Ovary (tissue), 9 donors: ENCODE measurements around the gene SMYD2. TPM values are rescaled to one million over a fixed set of nuclear protein-coding genes. Genes with fewer than 3 reads are reported as not detected.

Experiments
- DNase-seq, 5 donors: peaks; one replicate each; pipeline ENCODE4 v3.0.0-alpha.2; 2019 to 2020
- H3K27ac ChIP-seq, 2 donors: fragments of 200-600 bp; one replicate each; pipeline versions ENCODE4 v1.5.1 to v1.8.0; 2019 to 2022
- H3K27me3 ChIP-seq: fragments of 200-600 bp; one replicate; pipeline ENCODE4 v1.8.0; 2022
- H3K36me3 ChIP-seq: fragments of 200-600 bp; sonication (generic); one replicate; pipeline ENCODE4 v1.5.1; 2019
- H3K4me1 ChIP-seq: one replicate; pipeline ENCODE4 v1.8.1; 2013; ENCODE audit warnings: mild to moderate bottlenecking, moderate library complexity; ENCODE audit not compliant: insufficient read depth
- H3K4me3 ChIP-seq: fragments of 200-600 bp; sonication (generic); one replicate; pipeline ENCODE4 v1.5.1; 2017
- H3K9me3 ChIP-seq, 2 donors: fragments of 200-600 bp in 1 of 2; sonication (generic) in 1 of 2; one replicate each; pipeline versions ENCODE4 v1.5.1 to v1.8.1; 2013 to 2019; ENCODE audit warnings: mild to moderate bottlenecking in 1 of 2, moderate library complexity in 1 of 2
- EP300 ChIP-seq: sonication (generic); formaldehyde crosslinking; IDR thresholded peaks from one replicate; pipeline ENCODE4 v1.6.1; 2017; ENCODE audit warnings: antibody characterized with exemption
- POLR2A ChIP-seq: fragments of 450-650 bp; IDR thresholded peaks from one replicate; pipeline ENCODE4 v1.6.1; 2017; ENCODE audit warnings: antibody characterized with exemption, mild to moderate bottlenecking, moderate library complexity
- WGBS, 3 donors: extraction: QIAGEN DNeasy Blood & Tissue Kit in 1 of 3; methylation state at CpG; one replicate each; pipeline versions ENCODE4 v1.1.5 to v1.1.7; 2013 to 2017; 5-methylcytosine and 5-hydroxymethylcytosine counted together
- intact Hi-C, 4 donors: fragments of 100-400 bp; cut with DNase I; formaldehyde crosslinking; loops; one replicate each; pipeline versions ENCODE4 v1.11.0 to v1.15.1; 2022 to 2023
- polyA plus RNA-seq, 2 donors: library from polyadenylated mRNA; stranded (reverse); fragments of 200-250 nt in 1 of 2; fragments of 350-450 nt in 1 of 2; fragmentation: Illumina TruSeq in 1 of 2; extraction: RNeasy Lipid Tissue Mini Kit (QIAGEN cat#74804) in 1 of 2; gene quantifications; one replicate each; pipeline ENCODE4 v1.2.3, GENCODE V29; 2013 to 2014
- total RNA-seq, 7 donors: library from RNA; depleted of rRNA in 2 of 7; stranded (reverse); fragments of >200 nt in 2 of 7; fragmentation: NEBNext Ultra II Directional in 3 of 7; extraction: Animal tissue kit (Norgen Biotek cat#: 25700) in 3 of 7; gene quantifications; one replicate each; pipeline versions ENCODE4 v1.1.0 to v1.2.4, GENCODE V29; 2016 to 2023
- TF ChIP-seq, protein P1 (sequence below), 3 donors: fragments of 450-650 bp in 2 of 3; fragments of 200-600 bp in 1 of 3; IDR thresholded peaks; one replicate each; pipeline versions ENCODE4 v1.5.1 to v1.8.0; 2016 to 2022; ENCODE audit warnings: antibody characterized with exemption in 3 of 3, mild to moderate bottlenecking in 1 of 3
- donor health status: DM: no; HTN: no; CAD: no; lungs with moderate emphysema.
- donor health status: DM: no; HTN: no; CAD: no.
- donor health status: Bipolar disorder and iron deficiency.
- donor health status: DM: yes; HTN: yes; CAD: no.
- donor health status: DM: no; HTN: no; CAD: no.
- donor health status: DM: yes; HTN: yes; CAD: no.

The SMYD2 gene
- total and polyA plus RNA-seq, 9 donors: 14.6 to 50.3 (median 17.2) TPM

GRCh38 chr1:214318956-214319736 lies 38.2 kb downstream of the SMYD2 start:
- H3K4me3 ChIP-seq: no peak overlapping the region
- WGBS, 3 donors: 57 to 71% (median 71%) methylated on average over 10 of the region's 10 CpGs
- TF ChIP-seq EP300 (no peak), POLR2A (no peak)
- no peaks in the 10 kb centered on the region for H3K27me3 ChIP-seq
- H3K36me3 ChIP-seq: no peaks in the 10 kb centered on the region
- no peak for DNase-seq
- no peak overlapping the region for H3K27ac ChIP-seq
- intact Hi-C loops: no loop called here
- peaks cover 2% of the 10 kb centered on the region for H3K4me1 ChIP-seq
- no peaks in the 10 kb centered on the region for H3K9me3 ChIP-seq

GRCh38 chr1:214319938-214320337 lies 39.0 kb downstream of the SMYD2 start:
- H3K36me3 ChIP-seq: no peaks in the 10 kb centered on the region
- intact Hi-C loops: no loop called here
- no peaks in the 10 kb centered on the region for H3K9me3 ChIP-seq
- H3K27me3 ChIP-seq: no peaks in the 10 kb centered on the region
- WGBS, 3 donors: 94% methylated on average over 5 of the region's 5 CpGs
- DNase-seq: no peak
- TF ChIP-seq EP300 (no peak), POLR2A (no peak)
- TF ChIP-seq, protein P1, sequence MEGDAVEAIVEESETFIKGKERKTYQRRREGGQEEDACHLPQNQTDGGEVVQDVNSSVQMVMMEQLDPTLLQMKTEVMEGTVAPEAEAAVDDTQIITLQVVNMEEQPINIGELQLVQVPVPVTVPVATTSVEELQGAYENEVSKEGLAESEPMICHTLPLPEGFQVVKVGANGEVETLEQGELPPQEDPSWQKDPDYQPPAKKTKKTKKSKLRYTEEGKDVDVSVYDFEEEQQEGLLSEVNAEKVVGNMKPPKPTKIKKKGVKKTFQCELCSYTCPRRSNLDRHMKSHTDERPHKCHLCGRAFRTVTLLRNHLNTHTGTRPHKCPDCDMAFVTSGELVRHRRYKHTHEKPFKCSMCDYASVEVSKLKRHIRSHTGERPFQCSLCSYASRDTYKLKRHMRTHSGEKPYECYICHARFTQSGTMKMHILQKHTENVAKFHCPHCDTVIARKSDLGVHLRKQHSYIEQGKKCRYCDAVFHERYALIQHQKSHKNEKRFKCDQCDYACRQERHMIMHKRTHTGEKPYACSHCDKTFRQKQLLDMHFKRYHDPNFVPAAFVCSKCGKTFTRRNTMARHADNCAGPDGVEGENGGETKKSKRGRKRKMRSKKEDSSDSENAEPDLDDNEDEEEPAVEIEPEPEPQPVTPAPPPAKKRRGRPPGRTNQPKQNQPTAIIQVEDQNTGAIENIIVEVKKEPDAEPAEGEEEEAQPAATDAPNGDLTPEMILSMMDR (IDR thresholded peaks at IDR 0.05): no peak
- H3K4me1 ChIP-seq: peaks cover 2% of the 10 kb centered on the region
- no peak overlapping the region for H3K27ac ChIP-seq
- H3K4me3 ChIP-seq: no peak overlapping the region

- no peaks in the 10 kb centered on the region for H3K9me3 ChIP-seq
- H3K4me1 ChIP-seq: peaks cover 2% of the 10 kb centered on the region
- no peaks in the 10 kb centered on the region for H3K36me3 ChIP-seq
- intact Hi-C loops: no loop called here
- TF ChIP-seq POLR2A: no peak
- no peak for TF ChIP-seq EP300
- TF ChIP-seq, protein P1 (IDR thresholded peaks at IDR 0.05): no peak
- H3K27ac ChIP-seq: no peak overlapping the region
- 80 to 87% (median 83%) methylated on average over 5 of the region's 5 CpGs for WGBS, 3 donors
- H3K4me3 ChIP-seq: no peak overlapping the region
- no peaks in the 10 kb centered on the region for H3K27me3 ChIP-seq
- no peak for DNase-seq
Measured at GRCh38 chr1:214321705-214322453, 40.9 kb downstream of the SMYD2 start.

GRCh38 chr1:214324896-214325800 lies 44.2 kb downstream of the SMYD2 start:
- no peak for DNase-seq
- Histone ChIP-seq H3K4me1 (no peaks in the 10 kb centered on the region), H3K36me3 (no peaks in the 10 kb centered on the region), H3K4me3 (no peak overlapping the region), H3K27me3 (no peaks in the 10 kb centered on the region), H3K9me3 (no peaks in the 10 kb centered on the region), H3K27ac (no peak overlapping the region)
- WGBS, 3 donors: 92 to 98% (median 96%) methylated on average over 8 of the region's 8 CpGs
- intact Hi-C loops: loop anchor here in 3 of 4 donors (5.0 kb wide), 1 partner anchor 63 kb away; no protein-coding TSS in a partner anchor
- no peak for TF ChIP-seq POLR2A
- TF ChIP-seq EP300: no peak
- TF ChIP-seq, protein P1 (IDR thresholded peaks at IDR 0.05): no peak
